NCI-H2081 treated with DMSO at 0.1 percent for 48 hours (cell line): Measurements from ENCODE around the gene NDUFC2.
"Not testable (repeated sequence)": the region's sequence is repeated elsewhere in the genome, so short reads cannot be mapped to it uniquely, and the experiment has no call there.

Experiments used
- DNase-seq: peaks from one replicate; lab custom pipeline; 2025; lab: John Stamatoyannopoulos, UW

The NDUFC2 gene

DNA sequence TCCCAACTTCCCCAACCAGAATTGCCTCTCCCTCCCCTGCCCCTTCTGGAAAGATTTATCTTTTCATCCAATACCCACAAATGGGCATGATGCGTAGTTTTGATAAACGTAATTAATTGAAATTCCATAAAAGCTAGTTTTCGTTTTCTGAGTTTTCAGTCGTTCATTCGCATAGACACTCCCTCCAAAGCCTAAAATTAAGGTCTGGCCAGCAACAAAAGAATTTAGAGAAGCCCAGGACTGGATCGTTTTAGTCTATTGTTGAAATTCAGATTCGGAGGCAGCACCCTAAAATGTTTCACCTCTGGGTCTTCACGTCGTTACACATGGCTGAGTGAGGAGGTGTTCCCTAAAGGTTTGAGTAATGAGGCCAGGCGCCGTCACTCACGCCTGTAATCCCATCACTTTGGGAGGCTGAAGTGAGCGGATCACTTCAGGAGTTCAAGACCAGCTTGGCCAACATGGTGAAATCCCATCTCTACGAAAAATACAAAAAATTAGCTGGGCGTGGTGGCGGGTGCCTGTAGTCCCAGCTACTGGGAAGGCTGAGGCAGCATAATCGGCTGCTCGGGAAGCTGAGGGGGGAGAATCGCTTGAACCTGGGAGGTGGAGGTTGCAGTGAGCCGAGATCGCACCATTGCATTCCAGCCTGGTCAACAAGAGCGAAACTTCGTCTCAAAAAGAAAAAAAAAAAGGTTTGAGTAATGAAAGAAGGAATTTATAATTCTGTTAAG lies 589 bp upstream of the NDUFC2 start:
- no peak for DNase-seq

DNA sequence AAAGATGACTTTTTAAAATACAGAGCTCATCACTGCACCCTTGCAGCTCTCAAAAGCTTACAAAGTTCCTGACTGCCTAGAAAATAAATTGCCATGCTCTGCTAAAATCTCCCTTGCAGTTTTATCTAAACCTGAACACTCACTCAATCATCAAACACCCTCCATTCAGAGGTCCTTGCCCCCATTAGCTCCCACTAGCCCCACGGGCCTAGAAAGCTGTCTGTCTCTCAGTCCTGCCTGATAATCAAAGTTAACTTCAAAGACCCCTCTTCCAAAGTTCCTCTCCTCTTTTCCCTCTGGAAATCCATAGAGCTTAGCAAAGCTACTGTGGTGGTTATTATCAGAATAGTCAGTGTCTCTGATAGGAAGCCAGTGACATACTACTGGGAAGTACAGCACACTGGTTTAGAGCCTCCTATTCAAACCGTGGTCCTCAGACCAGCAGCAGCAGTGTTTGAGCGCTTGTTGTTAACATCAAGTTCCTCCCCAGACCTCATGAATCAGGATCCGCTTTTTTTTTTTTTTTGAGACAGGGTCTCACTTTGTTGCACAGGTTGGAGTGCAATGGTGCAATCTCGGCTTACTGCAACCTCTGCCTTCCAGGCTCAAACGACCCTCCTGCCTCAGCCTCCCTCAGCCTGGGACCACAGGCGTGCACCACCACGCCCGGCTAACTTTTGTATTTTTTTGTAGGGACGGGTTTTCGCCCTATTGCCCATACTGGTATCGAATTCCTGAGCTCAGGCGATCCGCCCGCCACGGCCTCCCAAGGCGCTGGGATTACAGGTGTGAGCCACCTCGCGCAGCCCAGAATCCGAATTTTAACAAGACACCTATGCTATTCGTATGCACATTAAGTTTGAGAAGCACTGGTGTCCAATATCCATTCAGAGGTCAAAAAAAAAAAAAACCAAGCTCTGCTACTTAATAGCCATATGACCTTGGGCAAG lies 1.2 kb downstream of the NDUFC2 start:
- no peak for DNase-seq

DNA sequence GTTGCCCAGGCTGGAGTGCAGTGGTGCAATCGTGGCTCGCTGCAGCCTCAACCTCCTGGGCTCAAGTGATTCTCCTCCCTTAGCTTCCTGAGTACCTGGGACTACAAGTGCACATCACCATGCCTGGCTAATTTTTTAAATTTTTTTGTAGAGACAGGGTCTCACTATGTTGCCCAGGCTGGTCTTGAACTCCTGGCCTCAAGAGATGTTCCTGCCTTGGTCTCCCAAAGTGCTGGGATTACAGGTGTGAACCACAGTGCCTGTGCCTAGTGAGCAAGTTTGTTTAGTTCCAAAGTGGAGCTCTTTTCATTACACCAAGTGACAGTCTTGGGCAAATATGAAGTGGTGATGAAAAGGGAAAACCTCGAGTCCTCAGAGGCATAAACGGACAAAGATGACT lies 2.1 kb downstream of the NDUFC2 start:
- not testable (repeated sequence) for DNase-seq

DNA sequence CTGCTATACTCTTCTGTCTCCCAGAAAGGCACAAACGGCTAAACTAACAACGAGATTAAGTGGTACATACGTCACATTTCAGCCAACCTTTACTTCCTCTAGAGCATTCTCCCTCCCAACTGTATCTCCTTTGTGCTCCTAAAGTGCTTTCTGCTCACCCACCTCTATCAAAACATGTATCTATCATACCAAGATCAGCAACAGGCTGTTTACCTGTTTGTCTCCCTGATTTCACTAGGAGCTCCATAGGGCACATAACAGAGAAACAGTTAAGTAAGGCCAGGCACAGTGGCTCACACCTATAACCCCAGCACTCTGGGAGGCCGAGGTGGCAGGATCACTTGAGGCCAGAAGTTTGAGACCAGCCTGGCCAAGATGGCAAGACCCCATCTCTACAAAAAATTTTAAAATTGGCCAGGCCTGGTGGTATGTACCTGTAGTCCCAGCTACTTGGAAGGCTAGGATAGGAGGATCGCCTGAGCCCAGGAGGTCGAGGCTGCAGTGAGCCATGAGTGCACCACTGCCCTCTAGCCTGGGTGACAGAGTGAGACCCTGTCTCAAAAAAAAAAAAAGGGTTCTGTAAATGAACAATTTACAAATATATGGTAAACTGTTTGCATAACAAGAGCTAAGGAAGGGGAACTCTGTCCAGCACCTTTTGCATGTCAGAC lies 2.8 kb downstream of the NDUFC2 start:
- DNase-seq, result no peak

DNA sequence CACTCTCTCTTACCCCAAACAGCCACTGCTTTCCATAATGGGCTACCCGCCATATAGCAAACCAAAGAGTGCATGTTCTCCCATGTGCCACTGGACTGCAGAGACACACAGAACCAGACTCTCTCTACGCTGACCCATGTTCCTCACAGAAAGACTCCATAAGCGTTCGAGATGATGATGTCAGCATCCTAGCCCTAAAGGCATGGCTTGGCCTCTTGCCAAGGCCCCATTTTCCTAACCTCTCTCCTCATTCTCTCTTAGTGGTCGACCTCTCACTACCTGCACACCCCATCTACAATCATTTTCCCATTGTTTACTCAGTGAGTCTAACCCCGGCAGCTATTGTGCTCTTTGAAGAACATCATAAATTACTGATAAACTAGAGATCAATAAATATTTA lies 4.9 kb downstream of the NDUFC2 start:
- DNase-seq, result no peak

DNA sequence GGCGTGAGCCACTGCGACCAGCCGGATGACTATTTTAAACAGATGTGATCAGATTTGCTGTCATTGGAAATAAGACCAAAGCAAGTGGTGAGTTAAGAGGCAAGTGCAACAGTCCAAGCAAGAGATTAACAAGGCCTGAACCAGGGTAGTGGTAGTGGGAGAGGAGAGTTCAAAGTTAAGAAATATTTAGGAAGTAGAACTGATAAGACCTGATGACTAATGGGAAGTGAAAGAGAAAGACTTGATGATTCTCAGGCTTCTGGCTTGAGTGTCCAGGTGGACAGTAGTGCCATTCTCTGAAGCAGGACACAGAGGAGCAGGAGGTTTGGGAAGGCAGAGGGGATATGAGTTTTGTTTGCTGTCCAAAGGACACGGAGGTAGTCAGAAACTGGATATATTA lies 7.2 kb downstream of the NDUFC2 start:
- DNase-seq, result no peak

DNA sequence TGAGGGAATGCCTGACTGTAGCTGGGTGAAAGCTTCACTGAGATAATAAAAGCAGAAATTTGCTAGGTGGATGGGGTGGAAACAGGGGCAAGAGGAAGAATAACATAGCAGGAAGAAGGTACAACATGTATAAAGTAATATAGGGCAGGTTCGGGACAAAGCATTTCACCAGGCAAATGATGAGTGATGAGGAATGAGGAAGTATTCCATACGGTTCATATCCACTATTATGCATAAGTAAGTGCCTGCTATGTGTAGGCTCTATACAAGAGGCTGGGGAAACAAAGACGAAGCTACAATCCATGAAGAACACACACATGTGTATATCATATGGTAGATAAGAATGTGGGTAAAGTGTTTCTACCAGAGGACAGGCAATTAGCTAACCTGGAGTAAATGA lies 7.9 kb downstream of the NDUFC2 start:
- DNase-seq, result no peak

DNA sequence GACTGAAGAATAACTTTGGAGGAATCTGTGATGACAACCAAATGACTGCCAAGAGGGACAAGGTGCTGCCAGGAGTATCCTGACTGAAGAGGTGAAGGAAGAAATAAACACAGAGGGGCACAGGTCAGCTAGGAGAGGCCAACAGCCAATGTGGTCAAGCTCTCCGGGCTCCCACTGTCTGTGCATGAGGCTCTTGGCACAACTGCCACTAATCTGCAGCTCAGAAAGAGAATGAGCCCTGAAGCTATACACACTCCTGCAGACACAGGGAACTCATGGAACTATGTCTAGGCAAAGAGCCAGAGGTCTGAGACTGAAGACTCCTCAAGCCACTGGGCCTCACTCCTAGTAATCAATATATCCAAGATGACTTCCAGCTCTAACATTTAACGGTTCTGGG lies 9.0 kb downstream of the NDUFC2 start:
- DNase-seq, result no peak

DNA sequence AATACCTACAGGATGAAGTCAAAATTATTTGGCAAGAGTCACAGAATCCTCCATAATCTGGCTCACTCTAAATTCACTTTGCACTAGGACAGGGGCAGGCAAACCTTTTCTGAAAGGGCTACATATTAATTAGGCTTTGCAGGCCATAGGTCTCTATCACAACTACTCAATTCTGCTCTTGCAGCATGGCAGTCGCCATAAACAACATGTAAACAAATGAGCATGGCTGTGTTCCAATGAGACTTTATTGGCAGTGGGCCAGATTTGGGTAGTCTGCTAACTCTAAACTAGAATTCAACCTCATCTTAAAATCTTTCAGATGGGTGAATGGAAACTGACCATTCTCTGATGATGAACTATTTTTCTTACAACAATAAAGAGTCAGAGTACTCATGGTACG lies 10.2 kb downstream of the NDUFC2 start:
- DNase-seq, result no peak

DNA sequence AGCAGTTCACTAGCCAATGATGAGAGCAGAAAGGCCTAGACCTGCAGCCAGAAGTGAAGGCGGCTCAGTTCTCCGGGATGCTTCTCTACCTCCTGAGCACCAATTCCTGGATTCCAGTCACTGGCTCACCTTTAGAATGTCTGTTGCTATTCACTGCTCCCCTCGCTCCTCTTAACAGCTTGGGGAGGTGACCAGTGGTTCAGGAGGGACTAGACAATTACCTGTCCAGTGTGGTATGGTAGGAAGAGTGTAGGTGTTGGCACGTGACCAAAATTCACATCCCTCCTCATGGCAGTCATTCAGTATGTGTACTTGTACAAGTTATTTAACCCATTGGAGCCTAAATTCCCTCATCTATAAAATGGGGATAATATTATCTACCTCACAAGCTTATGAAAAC lies 12.0 kb downstream of the NDUFC2 start:
- no peak for DNase-seq

DNA sequence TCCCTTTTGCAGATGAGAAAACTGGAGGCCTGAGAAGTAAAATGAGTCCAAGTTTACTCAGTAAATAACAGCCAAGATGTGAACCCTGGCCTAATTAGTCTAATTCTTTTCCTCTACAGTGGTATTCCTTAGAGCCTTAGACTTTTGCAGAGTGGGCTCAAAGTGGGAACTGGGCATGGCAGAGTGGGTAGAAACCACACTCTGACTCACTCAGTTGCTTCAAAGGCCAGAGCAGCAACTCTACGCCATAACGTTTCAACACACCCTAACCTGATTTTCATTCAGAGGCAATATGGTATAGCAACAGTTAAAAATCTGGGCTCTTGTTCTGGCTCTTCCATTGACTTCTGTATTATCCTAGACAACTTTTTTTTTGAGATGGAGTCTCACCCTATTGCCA lies 13.2 kb downstream of the NDUFC2 start:
- no peak for DNase-seq

DNA sequence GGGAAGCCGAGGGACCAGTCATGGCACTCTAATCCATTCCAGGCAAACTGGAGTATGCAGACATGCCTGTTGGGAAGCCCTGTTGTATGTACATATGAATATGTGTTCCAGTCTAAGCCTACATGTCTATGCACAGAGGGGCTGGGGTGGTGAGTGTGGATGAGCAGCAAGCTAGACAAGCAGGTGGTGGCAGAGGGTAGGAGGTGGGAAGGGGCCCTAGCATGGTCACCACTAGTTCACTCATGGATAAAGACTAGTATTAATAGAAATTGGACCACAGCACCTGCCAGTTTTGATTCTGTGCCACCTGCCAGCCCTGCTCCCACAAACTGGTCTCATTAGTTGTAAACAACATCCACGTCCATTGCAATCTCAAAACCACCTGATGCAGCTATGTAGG lies 14.5 kb downstream of the NDUFC2 start:
- no peak for DNase-seq

DNA sequence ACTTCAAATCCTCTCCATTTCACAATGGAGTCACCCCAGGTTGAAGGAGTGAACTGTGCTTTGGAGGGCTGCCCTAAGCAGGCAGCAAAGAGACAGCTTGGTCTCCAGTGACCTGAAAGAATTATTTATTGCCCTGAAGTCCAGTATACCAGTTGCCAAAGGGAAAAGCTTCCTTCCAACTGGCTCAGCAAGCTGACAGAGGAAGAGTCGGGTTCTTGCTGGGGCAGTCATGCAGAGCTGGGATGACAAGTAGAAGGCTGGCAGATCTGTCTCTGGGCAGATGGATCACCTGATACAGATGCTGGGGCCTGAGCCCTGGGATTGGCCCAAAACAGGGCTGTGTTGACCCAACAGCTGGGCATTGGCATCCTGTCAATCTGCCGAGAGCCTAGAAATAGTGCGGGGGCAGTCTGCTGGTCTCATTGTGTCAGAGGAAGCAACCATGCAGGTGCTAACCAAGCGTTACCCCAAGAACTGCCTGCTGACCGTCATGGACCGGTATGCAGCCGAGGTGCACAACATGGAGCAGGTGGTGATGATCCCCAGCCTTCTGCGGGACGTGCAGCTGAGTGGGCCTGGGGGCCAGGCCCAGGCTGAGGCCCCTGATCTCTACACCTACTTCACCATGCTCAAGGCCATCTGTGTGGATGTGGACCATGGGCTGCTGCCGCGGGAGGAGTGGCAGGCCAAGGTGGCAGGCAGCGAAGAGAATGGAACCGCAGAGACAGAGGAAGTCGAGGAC lies 16.1 kb downstream of the NDUFC2 start, which contains the start of gene THRSP:
TSS of gene THRSP (plus strand) at position 422 of the 742 bp plus-strand sequence. CDS start at position 443, 21 bp downstream.
- no peak for DNase-seq

DNA sequence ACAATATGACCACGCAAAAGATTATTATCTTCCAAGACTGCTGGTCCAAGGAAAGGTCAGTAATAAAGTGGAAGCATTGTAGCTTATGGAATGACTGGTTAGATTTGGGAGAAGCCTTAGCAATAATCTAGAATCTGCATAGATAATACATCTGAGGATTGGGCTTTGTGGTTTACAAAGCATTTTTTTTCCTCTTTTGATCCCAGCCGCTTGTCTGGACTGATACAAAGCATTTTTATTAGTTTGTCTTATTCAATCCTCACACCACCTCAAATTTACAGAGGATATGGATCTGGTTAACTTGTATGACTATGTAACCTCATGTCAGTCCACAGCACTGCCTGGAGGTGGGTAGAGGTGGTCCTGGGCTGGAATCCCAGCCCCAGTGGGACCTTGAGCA lies 17.0 kb downstream of the NDUFC2 start:
- DNase-seq, result no peak

DNA sequence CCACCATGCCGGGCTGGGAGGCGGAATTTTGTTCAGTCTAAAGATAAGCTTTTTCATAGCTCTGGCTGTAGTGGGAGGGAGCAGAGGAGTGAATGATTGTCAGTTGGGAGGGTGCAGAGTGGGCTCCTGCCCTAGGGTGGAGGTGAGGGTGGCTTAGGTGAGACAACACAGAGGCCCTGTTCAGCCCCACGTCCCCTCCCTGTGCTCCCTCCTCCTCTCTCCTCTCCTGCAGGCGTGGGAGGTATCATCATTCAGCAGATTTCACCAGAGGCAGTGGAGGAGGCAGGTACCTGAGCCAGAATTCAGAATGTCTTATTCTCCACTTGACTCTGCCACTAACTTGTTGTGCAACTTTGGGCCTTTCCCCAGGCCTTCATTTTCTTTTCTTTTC lies 17.7 kb downstream of the NDUFC2 start:
- DNase-seq, result no peak

DNA sequence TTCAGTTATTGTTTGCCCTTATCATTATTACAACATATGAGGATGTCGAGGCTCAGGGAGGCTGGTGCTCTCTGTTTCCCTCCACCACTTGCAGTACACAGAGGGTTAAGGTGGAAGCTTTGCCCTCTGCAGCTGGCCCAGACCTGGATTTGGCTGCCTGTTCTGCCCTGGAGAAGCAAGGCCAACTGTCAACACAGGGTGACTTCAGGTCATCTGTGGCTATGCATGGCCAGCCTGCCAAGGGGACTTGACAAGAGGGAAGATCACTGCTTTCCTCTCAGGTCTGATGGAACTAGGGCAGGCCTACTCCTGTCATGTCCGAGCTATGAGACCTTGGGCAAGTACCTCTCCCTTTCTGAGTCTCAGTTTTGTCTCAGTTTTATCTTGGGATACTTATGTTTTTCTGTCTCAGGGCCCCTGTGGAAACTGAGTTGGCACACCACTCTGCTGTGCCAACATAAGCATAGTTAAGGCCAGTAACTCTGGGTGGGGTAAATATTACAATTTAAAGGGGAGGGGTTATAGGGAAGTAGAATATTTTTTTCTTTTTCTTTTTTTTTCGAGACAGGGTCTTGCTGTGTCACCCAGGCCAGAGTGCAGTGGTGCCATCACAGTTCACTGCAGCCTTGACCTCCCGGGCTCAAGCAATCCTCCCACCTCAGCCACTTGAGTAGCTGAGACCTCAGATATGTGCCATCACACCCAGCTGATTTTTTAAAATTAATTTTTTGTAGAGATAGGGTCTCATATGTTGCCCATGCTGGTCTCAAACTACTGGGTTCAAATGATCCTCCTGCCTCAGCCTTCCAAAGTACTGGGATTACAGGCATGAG lies 18.4 kb downstream of the NDUFC2 start:
- no peak for DNase-seq

DNA sequence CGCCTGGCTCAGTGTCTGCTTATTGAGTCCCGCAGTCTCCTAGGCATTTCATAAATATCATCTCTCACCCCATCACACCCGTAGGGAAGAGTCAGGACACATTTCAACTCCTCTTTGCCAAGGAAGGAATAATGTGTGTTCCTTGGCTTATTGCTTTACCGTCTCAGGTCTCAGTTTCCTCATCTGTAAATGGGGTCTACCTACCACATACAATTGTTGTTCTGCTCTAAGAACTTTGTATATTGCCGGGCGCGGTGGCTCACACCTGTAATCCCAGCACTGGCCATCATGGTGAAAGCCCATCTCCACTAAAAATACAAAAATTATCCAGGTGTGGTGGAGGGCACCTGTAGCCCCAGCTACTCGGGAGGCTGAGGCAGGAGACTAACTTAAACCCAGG lies 19.1 kb downstream of the NDUFC2 start:
- no peak for DNase-seq

DNA sequence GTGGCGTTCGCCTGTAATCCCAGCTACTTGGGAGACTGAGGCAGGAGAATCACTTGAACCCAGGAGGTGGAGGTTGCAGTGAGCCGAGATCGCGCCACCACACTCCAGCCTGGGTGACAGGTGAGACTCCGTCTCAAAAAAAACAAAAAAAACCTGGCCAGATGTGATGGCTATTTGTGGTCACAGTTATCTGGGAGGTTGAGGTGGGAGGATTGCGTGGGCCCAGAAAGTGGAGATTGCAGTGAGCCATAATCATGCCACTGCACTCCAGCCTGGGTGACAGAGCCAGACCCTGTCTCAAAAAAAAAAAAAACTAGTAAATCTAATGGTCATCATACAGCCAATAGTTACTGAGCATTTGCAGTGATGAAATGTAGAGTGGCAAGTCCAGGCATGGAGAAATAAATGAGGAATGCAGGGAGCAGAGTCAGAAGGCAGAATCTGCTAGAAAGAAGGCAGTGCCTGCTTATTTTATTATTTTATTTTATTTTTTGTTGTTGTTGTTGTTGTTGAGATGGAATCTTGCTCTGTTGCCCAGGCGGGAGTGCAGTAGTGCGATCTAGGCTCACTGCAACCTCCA lies 19.8 kb downstream of the NDUFC2 start:
- DNase-seq, result not testable (repeated sequence)

DNA sequence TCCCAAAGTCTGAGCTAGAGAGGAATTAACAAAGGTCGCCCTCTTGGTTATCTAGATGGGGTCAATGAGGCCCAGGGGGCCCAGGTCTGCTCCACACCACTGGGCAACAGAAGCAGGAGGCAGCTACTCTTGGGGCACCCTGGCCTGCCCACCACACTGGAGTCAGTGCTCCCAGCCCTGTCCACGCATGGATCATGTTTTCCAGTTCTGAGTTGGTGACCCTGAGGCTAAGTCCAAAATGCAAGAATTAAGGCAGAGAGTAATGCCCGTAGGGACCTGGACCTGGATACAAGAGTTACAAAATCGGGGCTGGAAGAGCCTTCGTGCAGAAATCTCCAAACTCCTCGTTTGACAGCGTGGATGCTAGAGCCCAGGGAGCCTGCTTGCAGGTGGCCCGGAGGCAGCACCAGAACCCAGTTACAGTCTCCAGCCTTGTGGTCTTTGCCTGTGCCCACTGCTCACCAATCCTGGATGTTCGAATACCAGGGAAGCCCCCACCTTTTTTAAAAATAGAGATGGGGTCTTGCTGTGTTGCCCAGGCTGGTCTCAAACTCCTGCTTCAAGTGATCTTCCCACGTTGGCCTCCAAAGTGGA lies 22.1 kb downstream of the NDUFC2 start:
- DNase-seq, result no peak

DNA sequence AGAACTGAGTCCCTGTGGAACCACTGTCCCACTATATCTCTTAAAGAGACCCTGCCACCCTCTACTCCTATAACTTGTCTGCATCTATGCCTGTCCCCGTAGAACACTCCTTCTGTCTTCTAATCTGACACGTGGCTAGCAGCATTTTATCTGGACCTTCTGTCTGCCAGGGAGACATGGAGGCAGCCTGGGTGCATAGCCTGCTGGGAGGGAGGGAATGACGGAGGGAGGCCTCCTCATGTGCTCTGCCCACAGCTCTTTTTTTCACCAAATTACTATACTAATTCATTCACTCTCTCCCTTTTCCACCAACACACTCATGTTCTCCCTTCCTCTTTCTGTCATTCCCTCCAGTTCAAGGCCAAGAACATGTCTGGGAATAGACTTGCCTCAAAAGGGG lies 23.6 kb downstream of the NDUFC2 start:
- DNase-seq, result no peak
